H9 (cell line): ENCODE data around the gene UBE2E3. TPM values are rescaled to one million over a fixed set of nuclear protein-coding genes. Genes with fewer than 3 reads are reported as not detected.

Source experiments
- DNase-seq: peaks from one replicate; pipeline ENCODE4 v3.0.0-alpha.2; 2017
- H2AFZ ChIP-seq: one replicate; pipeline ENCODE4 v1.6.1; 2013; ENCODE audit warnings: mild to moderate bottlenecking, low read length, control low read depth, moderate library complexity
- H2AK5ac ChIP-seq: 2 replicates; pipeline ENCODE4 v1.6.1; 2013; ENCODE audit warnings: low read length, control low read depth, mixed read lengths; ENCODE audit not compliant: insufficient read length
- H2BK120ac ChIP-seq: one replicate; pipeline ENCODE4 v1.6.1; 2013; ENCODE audit warnings: low read depth, mild to moderate bottlenecking, low read length, control low read depth, inconsistent platforms; ENCODE audit not compliant: poor library complexity, severe bottlenecking
- H2BK12ac ChIP-seq: 2 replicates; pipeline ENCODE4 v1.6.1; 2013; ENCODE audit warnings: low read length, control low read depth, mixed read lengths, low read depth; ENCODE audit not compliant: insufficient read length
- H2BK15ac ChIP-seq: 2 replicates; pipeline ENCODE4 v1.6.1; 2013; ENCODE audit warnings: low read depth, low read length, control low read depth
- H2BK20ac ChIP-seq: one replicate; pipeline ENCODE4 v1.6.1; 2013; ENCODE audit warnings: low read depth, mild to moderate bottlenecking, low read length, control low read depth, inconsistent platforms; ENCODE audit not compliant: poor library complexity, severe bottlenecking
- H2BK5ac ChIP-seq: 2 replicates; pipeline ENCODE4 v1.6.1; 2013; ENCODE audit warnings: low read length, control low read depth, mixed read lengths; ENCODE audit not compliant: insufficient read length
- H3K14ac ChIP-seq: 2 replicates; pipeline ENCODE4 v1.6.1; 2013; ENCODE audit warnings: low read length, control low read depth; ENCODE audit not compliant: insufficient read depth
- H3K18ac ChIP-seq: 2 replicates; pipeline ENCODE4 v1.6.1; 2013; ENCODE audit warnings: low read depth, mild to moderate bottlenecking, mixed read lengths, low read length, control low read depth; ENCODE audit not compliant: insufficient read length
- H3K23ac ChIP-seq: 2 replicates; pipeline ENCODE4 v1.6.1; 2013; ENCODE audit warnings: low read length, control low read depth, mixed read lengths, low read depth; ENCODE audit not compliant: insufficient read length
- H3K23me2 ChIP-seq: 2 replicates; pipeline ENCODE4 v1.6.1; 2013; ENCODE audit warnings: low read depth, mild to moderate bottlenecking, mixed read lengths, low read length, control low read depth; ENCODE audit not compliant: insufficient read length, poor library complexity, severe bottlenecking
- H3K27ac ChIP-seq: 2 replicates; pipeline ENCODE4 v1.5.1; 2013; ENCODE audit warnings: low read length, control low read depth, mixed read lengths, low read depth; ENCODE audit not compliant: insufficient read length
- H3K27me3 ChIP-seq: 2 replicates; pipeline ENCODE4 v1.6.1; 2013; ENCODE audit warnings: low read length, control low read depth, inconsistent platforms; ENCODE audit not compliant: insufficient read depth
- H3K4ac ChIP-seq: 2 replicates; pipeline ENCODE4 v1.6.1; 2013; ENCODE audit warnings: low read depth, mild to moderate bottlenecking, control low read depth, inconsistent platforms, low read length, moderate library complexity
- H3K4me1 ChIP-seq: 2 replicates; pipeline ENCODE4 v1.6.1; 2013; ENCODE audit warnings: low read length, control low read depth, inconsistent platforms; ENCODE audit not compliant: insufficient read depth
- H3K4me2 ChIP-seq: 2 replicates; pipeline ENCODE4 v1.6.1; 2013; ENCODE audit warnings: low read length, control low read depth, mixed read lengths; ENCODE audit not compliant: insufficient read length, insufficient read depth
- H3K56ac ChIP-seq: 2 replicates; pipeline ENCODE4 v1.6.1; 2013; ENCODE audit warnings: low read depth, mild to moderate bottlenecking, mixed read lengths, low read length, control low read depth; ENCODE audit not compliant: insufficient read length
- H3K79me1 ChIP-seq: 2 replicates; pipeline ENCODE4 v1.6.1; 2013; ENCODE audit warnings: low read depth, mild to moderate bottlenecking, moderate library complexity, low read length, control low read depth, inconsistent platforms; ENCODE audit not compliant: insufficient read depth, poor library complexity, severe bottlenecking
- H3K79me2 ChIP-seq: 2 replicates; pipeline ENCODE4 v1.6.1; 2013; ENCODE audit warnings: low read length, control low read depth, inconsistent platforms; ENCODE audit not compliant: insufficient read depth
- H3K9ac ChIP-seq: 2 replicates; pipeline ENCODE4 v1.6.1; 2013; ENCODE audit warnings: low read length, control low read depth, mixed read lengths; ENCODE audit not compliant: insufficient read length; ENCODE audit errors: extremely low read depth
- H3K9me3 ChIP-seq: one replicate; pipeline ENCODE4 v1.6.1; 2013; ENCODE audit warnings: low read depth, low read length, inconsistent platforms; ENCODE audit not compliant: control insufficient read depth
- H3T11ph ChIP-seq: one replicate; pipeline ENCODE4 v1.6.1; 2013; ENCODE audit warnings: mild to moderate bottlenecking, low read length, control low read depth, inconsistent platforms
- H4K20me1 ChIP-seq: one replicate; pipeline ENCODE4 v1.6.1; 2013; ENCODE audit not compliant: control insufficient read depth, insufficient read length, insufficient read depth
- H4K5ac ChIP-seq: 2 replicates; pipeline ENCODE4 v1.6.1; 2013; ENCODE audit warnings: low read depth, mild to moderate bottlenecking, mixed read lengths, low read length, control low read depth; ENCODE audit not compliant: insufficient read length
- H4K8ac ChIP-seq: replicated peaks from 2 replicates; pipeline ENCODE4 v1.6.1; 2013; ENCODE audit warnings: low read length, control low read depth, mixed read lengths, low read depth; ENCODE audit not compliant: insufficient read length
- H4K91ac ChIP-seq: 2 replicates; pipeline ENCODE4 v1.6.1; 2013; ENCODE audit warnings: low read depth, mild to moderate bottlenecking, moderate library complexity, mixed read lengths, low read length, control low read depth; ENCODE audit not compliant: insufficient read length
- H3K27ac Mint-ChIP-seq, 3 experiments: 2 replicates in 2 of 3; 3 replicates in 1 of 3; pipeline ENCODE4 v1.8.0; 2020 to 2021; ENCODE audit warnings: mixed read lengths in 3 of 3, mild to moderate bottlenecking in 1 of 3, moderate library complexity in 1 of 3
- H3K27me3 Mint-ChIP-seq: 2 replicates; pipeline ENCODE4 v1.8.0; 2021; ENCODE audit warnings: low read depth, mild to moderate bottlenecking, moderate library complexity, mixed read lengths
- H3K36me3 Mint-ChIP-seq, 3 experiments: 2 replicates in 2 of 3; 3 replicates in 1 of 3; pipeline ENCODE4 v1.8.0; 2020 to 2021; ENCODE audit warnings: low read depth in 3 of 3, mixed read lengths in 3 of 3; ENCODE audit not compliant: insufficient read depth in 1 of 3
- H3K4me1 Mint-ChIP-seq, 2 experiments: 2 replicates each; pipeline ENCODE4 v1.8.0; 2020; ENCODE audit warnings: mixed read lengths in 2 of 2
- H3K4me3 Mint-ChIP-seq, 2 experiments: 2 replicates in 1 of 2; 3 replicates in 1 of 2; pipeline ENCODE4 v1.8.0; 2020 to 2021; ENCODE audit warnings: mild to moderate bottlenecking in 2 of 2, mixed read lengths in 2 of 2, moderate library complexity in 1 of 2
- H3K9me3 Mint-ChIP-seq, 2 experiments: 2 replicates in 1 of 2; 3 replicates in 1 of 2; pipeline ENCODE4 v1.8.0; 2020; ENCODE audit warnings: mild to moderate bottlenecking in 2 of 2, mixed read lengths in 2 of 2, moderate library complexity in 1 of 2
- WGBS: extraction: QIAGEN DNeasy Blood & Tissue Kit; methylation state at CpG from one replicate; pipeline ENCODE4 v1.1.7; 2013; ENCODE audit warnings: missing lambda C conversion rate, low lambda C conversion rate, mixed read lengths; ENCODE audit not compliant: insufficient read length; ENCODE audit errors: extremely low coverage; 5-methylcytosine and 5-hydroxymethylcytosine counted together
- total RNA-seq: library from RNA; stranded (reverse); gene quantifications from 2 replicates; pipeline ENCODE4 v1.2.1, GENCODE V29; 2021
- TF ChIP-seq, protein P1 (sequence below): fragments of 200-600 bp; sonication (generic); conservative IDR thresholded peaks from 3 replicates; pipeline ENCODE4 v1.8.0; 2021; ENCODE audit warnings: antibody characterized with exemption, mild to moderate bottlenecking

The UBE2E3 gene
- total RNA-seq, 1 experiment from 2014 or later, result 89.1 TPM

DNA sequence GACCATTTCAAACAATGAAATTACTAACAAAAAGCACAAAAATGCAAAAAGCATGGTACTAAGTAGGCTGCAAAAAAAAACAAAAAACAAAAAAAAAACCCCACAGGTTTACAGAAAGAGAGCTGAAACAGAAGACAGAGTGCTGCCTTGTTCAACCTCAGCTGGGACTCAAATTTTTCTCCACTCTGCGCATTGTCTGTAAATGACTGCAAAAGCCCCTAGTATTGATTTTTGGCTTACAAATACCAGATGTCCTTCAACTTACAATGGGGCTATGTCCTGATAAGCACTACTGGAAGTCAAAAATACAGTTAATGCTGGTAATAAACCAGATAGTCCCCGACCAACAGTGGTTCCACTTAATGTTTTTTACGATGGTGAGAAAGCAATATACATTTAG, 42.2 kb downstream of the UBE2E3 start:
- no peak overlapping the region for H2AFZ ChIP-seq
- H4K91ac ChIP-seq, result no peak overlapping the region
- no peak overlapping the region for H3K14ac ChIP-seq
- no peak overlapping the region for H2BK120ac ChIP-seq
- TF ChIP-seq, protein P1, sequence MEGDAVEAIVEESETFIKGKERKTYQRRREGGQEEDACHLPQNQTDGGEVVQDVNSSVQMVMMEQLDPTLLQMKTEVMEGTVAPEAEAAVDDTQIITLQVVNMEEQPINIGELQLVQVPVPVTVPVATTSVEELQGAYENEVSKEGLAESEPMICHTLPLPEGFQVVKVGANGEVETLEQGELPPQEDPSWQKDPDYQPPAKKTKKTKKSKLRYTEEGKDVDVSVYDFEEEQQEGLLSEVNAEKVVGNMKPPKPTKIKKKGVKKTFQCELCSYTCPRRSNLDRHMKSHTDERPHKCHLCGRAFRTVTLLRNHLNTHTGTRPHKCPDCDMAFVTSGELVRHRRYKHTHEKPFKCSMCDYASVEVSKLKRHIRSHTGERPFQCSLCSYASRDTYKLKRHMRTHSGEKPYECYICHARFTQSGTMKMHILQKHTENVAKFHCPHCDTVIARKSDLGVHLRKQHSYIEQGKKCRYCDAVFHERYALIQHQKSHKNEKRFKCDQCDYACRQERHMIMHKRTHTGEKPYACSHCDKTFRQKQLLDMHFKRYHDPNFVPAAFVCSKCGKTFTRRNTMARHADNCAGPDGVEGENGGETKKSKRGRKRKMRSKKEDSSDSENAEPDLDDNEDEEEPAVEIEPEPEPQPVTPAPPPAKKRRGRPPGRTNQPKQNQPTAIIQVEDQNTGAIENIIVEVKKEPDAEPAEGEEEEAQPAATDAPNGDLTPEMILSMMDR, result no peak
- peaks cover 6% of the 10 kb centered on the region; the same call in 1 of the 2 replicates for H3K79me2 ChIP-seq
- H3K27me3 ChIP-seq, result no peaks in the 10 kb centered on the region
- H3K4me1 Mint-ChIP-seq, result peaks cover 19 to 21% of the 10 kb centered on the region in 2 experiments
- H3K4me1 ChIP-seq, result no peaks in the 10 kb centered on the region
- no peak overlapping the region for H3K4me2 ChIP-seq
- no peak for DNase-seq
- no peak overlapping the region for H2BK15ac ChIP-seq
- H3K27ac Mint-ChIP-seq, result peak overlapping the region in 1 of 3 experiments; percentile 44; a peak in 2 of 7 replicates
- no peaks in the 10 kb centered on the region; a peak in 2 of 7 replicates for H3K36me3 Mint-ChIP-seq
- H3T11ph ChIP-seq, result no peak overlapping the region
- no peak overlapping the region for H2BK12ac ChIP-seq
- peaks cover 4% of the 10 kb centered on the region for H3K79me1 ChIP-seq
- no CpG with 5 or more reads among the region's 3 CpGs for WGBS
- H4K8ac ChIP-seq, result no peak overlapping the region
- H3K23me2 ChIP-seq, result no peaks in the 10 kb centered on the region
- no peak overlapping the region for H2AK5ac ChIP-seq
- no peak overlapping the region for H4K5ac ChIP-seq
- H3K56ac ChIP-seq, result no peak overlapping the region
- 0 out of 5 replicates have a peak, but pooled peaks cover 0 to 2% of the 10 kb centered on the region in 2 experiments for H3K9me3 Mint-ChIP-seq
- H3K27ac ChIP-seq, result no peak overlapping the region
- H3K4ac ChIP-seq, result no peak overlapping the region
- no peak overlapping the region for H2BK5ac ChIP-seq
- no peaks in the 10 kb centered on the region for H3K27me3 Mint-ChIP-seq
- H3K4me3 Mint-ChIP-seq, result no peak overlapping the region
- H3K23ac ChIP-seq, result no peak overlapping the region
- no peak overlapping the region for H3K18ac ChIP-seq
- no peaks in the 10 kb centered on the region for H4K20me1 ChIP-seq
- H3K9ac ChIP-seq, result no peak overlapping the region
- H2BK20ac ChIP-seq, result no peak overlapping the region
- no peaks in the 10 kb centered on the region for H3K9me3 ChIP-seq
